ENCODE data around the gene FBXO9.

GRCh38 chr6:53045891-53046673, 19.1 kb upstream of the FBXO9 start:
- TF ChIP-seq CTCF (IDR thresholded peaks at IDR 0.05 in 2 of 3, conservative IDR thresholded peaks at IDR 0.05 in 1 of 3; ENCODE audit: control insufficient read depth in 2 of 3, extremely low read depth in 1 of 3, insufficient read depth in 1 of 3, low read depth in 3 of 3, low read length in 3 of 3) = no peak
- no peak for TF ChIP-seq TBL1XR1 (IDR thresholded peaks at IDR 0.05; ENCODE audit: low read depth, low read length)
- no peak for TF ChIP-seq PBX3 (IDR thresholded peaks at IDR 0.05; ENCODE audit: insufficient replicate concordance, low read depth, low read length)
- no peak for TF ChIP-seq JUND (IDR thresholded peaks at IDR 0.05; ENCODE audit: low read depth, low read length)
- no peak for TF ChIP-seq POLR2AphosphoS5 (IDR thresholded peaks at IDR 0.05; ENCODE audit: low read length)
- TF ChIP-seq EP300 (IDR thresholded peaks at IDR 0.05; ENCODE audit: borderline replicate concordance in 1 of 2, control insufficient read depth in 1 of 2, low read depth in 2 of 2, low read length in 2 of 2) = no peak
- no peak for TF ChIP-seq SPI1 (IDR thresholded peaks at IDR 0.05; ENCODE audit: borderline replicate concordance, insufficient read depth, low read depth, low read length)
- no peak for TF ChIP-seq YY1 (IDR thresholded peaks at IDR 0.05; ENCODE audit: low read depth, low read length)
- no peak for TF ChIP-seq POLR2A (IDR thresholded peaks at IDR 0.05; ENCODE audit: low read depth, low read length)
- TF ChIP-seq ATF2 (IDR thresholded peaks at IDR 0.05; ENCODE audit: low read length) = no peak
- no peak for TF ChIP-seq CEBPZ (IDR thresholded peaks at IDR 0.05; ENCODE audit: low read depth, low read length)
- TF ChIP-seq MXI1 (IDR thresholded peaks at IDR 0.05; ENCODE audit: low read depth, low read length) = no peak
- TF ChIP-seq ZNF24 (IDR thresholded peaks at IDR 0.05) = no peak
